Rectal smooth muscle tissue (tissue), 1 donor: ENCODE results near the gene SUGCT.
"Not testable (repeated sequence)": the region's sequence is repeated elsewhere in the genome, so short reads cannot be mapped to it uniquely, and the experiment has no call there.

ENCODE experiments used
- H3K27ac ChIP-seq: one replicate; pipeline ENCODE4 v1.7.0; 2013; ENCODE audit warnings: low read depth, low read length, inconsistent platforms
- H3K27me3 ChIP-seq: one replicate; pipeline ENCODE4 v1.7.0; 2013; ENCODE audit warnings: low read length; ENCODE audit not compliant: control insufficient read depth, insufficient read depth
- H3K36me3 ChIP-seq: one replicate; pipeline ENCODE4 v1.7.0; 2013; ENCODE audit warnings: low read length; ENCODE audit not compliant: control insufficient read depth, insufficient read depth
- H3K4me1 ChIP-seq: one replicate; pipeline ENCODE4 v1.7.0; 2013; ENCODE audit warnings: low read length; ENCODE audit not compliant: control insufficient read depth, insufficient read depth
- H3K4me3 ChIP-seq: one replicate; pipeline ENCODE4 v1.7.0; 2013; ENCODE audit warnings: low read length
- H3K9ac ChIP-seq: one replicate; pipeline ENCODE4 v1.7.0; 2013; ENCODE audit warnings: low read length

SUGCT gene

DNA sequence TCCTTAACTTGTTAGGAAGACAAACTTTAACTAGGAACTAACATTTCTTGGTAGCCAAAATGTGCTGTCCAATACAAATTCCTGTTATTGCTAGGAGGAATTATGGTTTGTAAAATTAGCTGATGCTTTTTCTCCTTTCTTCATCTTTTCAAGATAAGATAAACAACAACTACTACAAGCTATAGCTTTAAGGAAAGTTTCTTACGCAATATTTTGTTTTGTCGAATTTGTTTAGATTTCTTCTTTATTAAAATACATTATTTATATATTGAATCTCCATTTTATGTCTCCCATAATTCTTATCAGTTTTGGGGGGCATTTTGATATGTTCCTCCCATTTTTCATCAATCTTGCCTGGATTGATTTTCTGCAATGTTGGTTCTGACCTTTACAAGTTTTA, 277.5 kb downstream of the SUGCT start:
- Histone ChIP-seq H3K36me3 (no peaks in the 10 kb centered on the region), H3K9ac (no peak overlapping the region), H3K4me3 (no peak overlapping the region), H3K4me1 (no peaks in the 10 kb centered on the region), H3K27me3 (no peaks in the 10 kb centered on the region), H3K27ac (no peak overlapping the region)

DNA sequence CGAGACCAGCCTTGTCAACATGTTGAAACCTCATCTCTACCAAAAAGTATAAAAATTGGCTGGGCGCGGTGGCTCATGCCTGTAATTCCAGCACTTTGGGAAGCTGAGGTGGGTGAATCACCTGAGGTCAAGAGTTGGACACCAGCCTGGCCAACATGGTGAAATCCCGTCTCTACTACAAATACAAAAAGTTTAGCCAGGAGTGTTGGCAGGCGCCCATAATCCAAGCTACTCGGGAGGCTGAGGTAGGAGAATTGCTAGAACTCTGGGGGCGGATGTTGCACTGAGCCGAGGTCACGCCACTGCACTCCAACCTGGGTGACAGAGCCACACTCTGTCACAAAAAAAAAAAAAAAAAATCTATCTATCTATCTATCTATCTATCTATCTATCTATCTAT, 279.9 kb downstream of the SUGCT start:
- H3K27ac ChIP-seq, H3K36me3 ChIP-seq, H3K4me1 ChIP-seq, H3K27me3 ChIP-seq, H3K9ac ChIP-seq, H3K4me3 ChIP-seq: not testable (repeated sequence)

DNA sequence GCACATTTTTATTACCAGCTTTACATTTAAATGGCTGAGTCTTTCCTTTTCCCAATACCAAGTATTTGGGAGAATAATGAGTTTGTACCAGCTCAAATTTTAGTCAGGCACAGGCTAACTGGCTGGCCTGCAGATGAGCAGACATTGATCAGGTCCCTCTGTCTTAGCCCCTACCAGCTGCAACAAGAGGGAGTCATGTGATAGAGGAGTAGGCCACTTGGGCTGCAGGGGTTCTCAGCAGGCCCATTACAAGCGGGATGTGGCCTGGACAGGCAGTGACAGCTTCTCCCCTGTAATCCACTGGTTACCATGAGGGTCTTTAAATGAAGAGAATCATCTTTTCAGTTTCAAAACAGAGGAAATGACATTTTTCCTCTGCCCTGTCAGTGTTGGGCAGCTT, 283.6 kb downstream of the SUGCT start:
- no peaks in the 10 kb centered on the region for H3K27me3 ChIP-seq
- H3K4me3 ChIP-seq: no peak overlapping the region
- H3K36me3 ChIP-seq: no peaks in the 10 kb centered on the region
- H3K4me1 ChIP-seq: no peaks in the 10 kb centered on the region
- H3K27ac ChIP-seq: no peak overlapping the region
- H3K9ac ChIP-seq: no peak overlapping the region

DNA sequence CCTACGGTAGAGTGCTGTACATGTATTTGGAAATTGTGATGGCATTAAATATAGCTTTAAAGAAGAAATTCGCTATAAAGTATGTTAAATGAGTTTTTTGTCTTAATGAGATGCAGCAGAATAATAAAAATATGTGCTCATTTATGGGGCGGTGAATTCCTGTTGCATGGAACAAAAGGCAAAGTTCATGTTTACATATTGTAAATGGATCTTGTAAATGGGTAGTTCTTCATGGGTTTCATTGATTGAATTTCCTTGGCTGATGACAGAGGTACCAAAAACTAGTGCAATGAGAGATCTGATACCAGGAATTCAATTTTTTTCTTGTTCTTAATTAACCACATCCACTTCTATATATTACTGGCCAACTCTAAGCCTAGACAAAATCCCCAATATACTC, 284.2 kb downstream of the SUGCT start:
- H3K4me3 ChIP-seq: no peak overlapping the region
- H3K27ac ChIP-seq: no peak overlapping the region
- no peaks in the 10 kb centered on the region for H3K4me1 ChIP-seq
- H3K36me3 ChIP-seq: no peaks in the 10 kb centered on the region
- H3K9ac ChIP-seq: no peak overlapping the region
- H3K27me3 ChIP-seq: no peaks in the 10 kb centered on the region

DNA sequence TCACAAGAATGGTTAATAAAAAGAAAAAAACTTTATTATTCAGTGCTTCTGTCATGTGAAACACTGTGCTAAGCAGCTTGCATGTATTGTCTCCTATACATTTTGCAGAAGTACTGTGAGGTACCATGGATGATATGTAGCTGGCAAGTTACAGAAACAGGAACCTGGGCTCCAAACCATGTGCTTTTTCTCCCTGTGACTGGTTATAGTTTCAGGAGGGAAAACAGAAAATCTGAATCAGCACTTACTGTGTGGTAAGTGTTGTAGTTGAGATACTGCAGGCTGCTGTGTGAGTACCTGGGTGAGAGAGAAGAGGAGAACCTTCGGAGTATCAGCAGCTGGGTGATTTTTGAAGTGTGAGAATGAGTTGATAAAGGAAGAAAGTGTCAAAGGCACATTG, 285.0 kb downstream of the SUGCT start:
- Histone ChIP-seq H3K36me3 (no peaks in the 10 kb centered on the region), H3K4me1 (no peaks in the 10 kb centered on the region), H3K9ac (no peak overlapping the region), H3K27ac (no peak overlapping the region), H3K4me3 (no peak overlapping the region), H3K27me3 (no peaks in the 10 kb centered on the region)

DNA sequence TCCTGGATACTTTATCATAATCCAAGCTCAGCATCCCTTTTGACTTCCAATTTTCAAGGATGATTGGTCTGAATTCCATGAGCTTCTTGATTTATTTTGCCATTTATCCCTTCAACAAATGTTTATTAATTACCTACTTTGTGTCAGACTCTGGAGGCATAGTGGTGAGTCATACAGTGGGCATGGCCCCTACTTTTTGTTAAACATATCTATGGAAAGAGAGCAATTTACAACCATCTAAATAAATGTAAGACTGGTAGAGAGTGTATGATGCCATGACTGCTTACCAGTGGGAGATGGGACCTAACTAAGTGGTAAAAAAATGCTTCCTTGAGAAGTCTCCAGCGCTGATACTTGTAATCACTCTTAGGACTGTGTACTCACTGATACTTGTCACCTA, 286.6 kb downstream of the SUGCT start:
- Histone ChIP-seq H3K27me3 (no peaks in the 10 kb centered on the region), H3K27ac (no peak overlapping the region), H3K4me1 (no peaks in the 10 kb centered on the region), H3K36me3 (no peaks in the 10 kb centered on the region), H3K4me3 (no peak overlapping the region), H3K9ac (no peak overlapping the region)

DNA sequence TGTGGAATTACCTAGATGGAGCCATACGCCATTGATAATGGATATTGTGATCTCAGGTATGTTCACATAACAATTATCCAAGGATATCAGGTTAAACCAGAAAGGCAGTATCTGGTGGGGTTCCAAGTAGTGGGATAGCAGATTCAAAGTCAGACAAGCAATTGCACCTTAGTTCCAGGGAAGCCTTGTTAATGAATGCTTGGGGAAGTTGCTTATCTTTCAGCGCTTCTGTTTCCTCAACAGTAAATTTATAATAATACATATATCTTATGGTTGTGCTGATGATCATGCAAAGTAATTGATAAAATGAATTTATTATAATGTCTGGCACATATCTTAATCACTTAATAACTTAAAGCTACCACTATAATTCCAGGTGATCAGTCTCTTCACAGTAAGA, 290.9 kb downstream of the SUGCT start:
- H3K27ac ChIP-seq: no peak overlapping the region
- H3K4me1 ChIP-seq: no peaks in the 10 kb centered on the region
- H3K9ac ChIP-seq: no peak overlapping the region
- no peaks in the 10 kb centered on the region for H3K36me3 ChIP-seq
- no peak overlapping the region for H3K4me3 ChIP-seq
- no peaks in the 10 kb centered on the region for H3K27me3 ChIP-seq

DNA sequence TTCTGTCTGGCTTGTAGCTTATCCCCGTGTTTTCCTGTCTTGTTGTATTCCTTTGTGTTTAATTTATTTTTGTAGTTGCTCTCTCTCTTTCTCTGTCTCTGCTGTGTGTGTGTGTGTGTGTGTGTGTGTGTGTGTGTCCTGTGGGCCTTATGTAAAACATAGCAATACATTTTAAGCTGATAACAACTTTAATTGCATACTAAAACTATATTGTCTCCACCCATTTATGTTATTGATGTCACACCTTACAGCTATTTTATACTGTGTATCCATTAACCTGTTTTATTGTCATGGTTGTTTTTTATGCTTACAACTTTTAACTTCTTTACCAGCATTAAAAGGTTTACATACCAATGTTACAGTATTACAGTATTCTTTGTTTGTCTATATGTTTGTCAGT, 293.6 kb downstream of the SUGCT start:
- Histone ChIP-seq H3K4me3 (no peak overlapping the region), H3K27ac (no peak overlapping the region)

DNA sequence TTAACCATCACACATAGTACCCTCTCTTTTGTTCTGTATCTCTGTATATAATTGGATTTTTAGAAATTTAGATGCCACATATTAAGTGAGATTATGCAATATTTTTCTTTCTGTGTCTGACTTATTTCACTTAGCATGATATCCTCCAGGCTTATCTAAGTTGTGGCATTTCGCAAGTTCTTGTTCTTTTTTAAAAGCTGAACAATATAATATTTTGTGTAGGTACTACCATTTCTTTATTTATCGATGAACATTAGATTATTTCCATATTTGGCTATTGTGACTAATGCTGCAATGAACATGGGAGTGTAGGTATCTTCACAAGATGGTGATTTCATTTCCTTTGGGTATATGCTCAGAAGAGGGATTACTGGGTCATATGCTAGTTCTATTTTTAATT, 295.0 kb downstream of the SUGCT start:
- Histone ChIP-seq H3K4me1 (no peaks in the 10 kb centered on the region), H3K4me3 (no peak overlapping the region), H3K9ac (no peak overlapping the region), H3K27me3 (no peaks in the 10 kb centered on the region), H3K27ac (no peak overlapping the region), H3K36me3 (no peaks in the 10 kb centered on the region)

More for the DNA sequence above, 293.6 kb downstream of the SUGCT start:
- H3K4me1 ChIP-seq: no peaks in the 10 kb centered on the region
- H3K36me3 ChIP-seq: no peaks in the 10 kb centered on the region
- no peak overlapping the region for H3K9ac ChIP-seq
- H3K27me3 ChIP-seq: no peaks in the 10 kb centered on the region

DNA sequence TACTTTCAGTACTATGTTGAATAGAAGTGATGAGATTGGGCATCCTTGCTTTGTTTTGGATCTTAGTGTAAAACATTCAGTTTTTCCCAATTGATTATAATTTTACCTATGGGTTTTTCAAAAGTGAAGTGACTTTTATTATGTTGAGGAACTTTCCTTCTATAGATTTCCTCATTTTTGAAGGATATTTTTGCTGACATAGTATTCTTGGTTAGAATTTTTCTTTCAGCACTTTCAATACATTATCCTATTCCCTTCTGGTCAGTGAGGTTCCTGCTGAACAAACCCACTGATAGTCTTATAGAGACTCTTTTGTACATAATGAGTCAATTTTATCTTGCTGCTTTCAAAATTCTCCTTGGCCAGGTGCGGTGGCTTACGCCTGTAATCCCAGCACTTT, 297.2 kb downstream of the SUGCT start:
- Histone ChIP-seq H3K27ac (no peak overlapping the region), H3K36me3 (no peaks in the 10 kb centered on the region), H3K9ac (no peak overlapping the region), H3K4me1 (no peaks in the 10 kb centered on the region), H3K27me3 (no peaks in the 10 kb centered on the region), H3K4me3 (no peak overlapping the region)

DNA sequence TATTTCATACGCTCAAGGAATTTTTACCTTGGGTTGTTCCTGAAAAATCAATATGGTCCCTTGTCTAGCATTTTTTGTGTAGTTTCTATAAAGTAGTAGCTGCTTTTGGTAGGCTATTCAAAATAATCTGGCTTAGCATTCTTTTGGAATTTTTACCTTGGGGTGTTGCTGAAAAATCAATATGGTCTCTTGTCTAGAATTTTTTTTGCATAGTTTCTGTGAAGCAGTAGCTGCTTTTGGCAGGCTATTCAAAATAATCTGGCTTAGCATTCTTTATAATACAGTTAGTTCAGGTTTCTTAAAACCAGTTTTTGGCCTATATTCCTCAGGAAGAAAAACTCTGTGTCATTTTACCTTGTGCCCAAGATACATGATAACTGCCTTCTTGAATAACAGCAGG, 301.9 kb downstream of the SUGCT start:
- no peak overlapping the region for H3K4me3 ChIP-seq
- H3K27me3 ChIP-seq: no peaks in the 10 kb centered on the region
- H3K27ac ChIP-seq: no peak overlapping the region
- H3K9ac ChIP-seq: no peak overlapping the region
- H3K36me3 ChIP-seq: no peaks in the 10 kb centered on the region
- H3K4me1 ChIP-seq: no peaks in the 10 kb centered on the region

DNA sequence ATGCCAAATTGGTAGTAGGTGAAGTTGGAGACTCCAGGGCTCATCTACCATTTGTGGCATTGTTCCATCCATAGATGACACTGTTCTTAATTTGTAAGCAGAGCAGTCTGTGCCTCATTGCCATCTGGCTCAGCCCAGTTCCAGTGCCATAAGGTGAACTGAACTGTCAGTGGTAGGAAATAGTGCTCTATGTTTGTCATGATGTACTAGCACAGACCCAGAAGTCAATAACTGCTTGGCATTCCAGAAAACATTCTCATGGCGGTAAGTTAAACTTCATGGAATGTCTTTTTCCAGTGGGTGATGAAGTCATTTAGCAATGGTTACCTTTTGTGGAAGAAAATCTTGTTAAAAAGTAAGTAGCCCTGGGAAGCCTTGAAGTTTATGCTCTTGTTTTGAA, 302.7 kb downstream of the SUGCT start:
- H3K36me3 ChIP-seq: no peaks in the 10 kb centered on the region
- peak overlapping the region; percentile 51 for H3K27ac ChIP-seq
- H3K4me3 ChIP-seq: no peak overlapping the region
- no peaks in the 10 kb centered on the region for H3K4me1 ChIP-seq
- no peaks in the 10 kb centered on the region for H3K27me3 ChIP-seq
- no peak overlapping the region for H3K9ac ChIP-seq

DNA sequence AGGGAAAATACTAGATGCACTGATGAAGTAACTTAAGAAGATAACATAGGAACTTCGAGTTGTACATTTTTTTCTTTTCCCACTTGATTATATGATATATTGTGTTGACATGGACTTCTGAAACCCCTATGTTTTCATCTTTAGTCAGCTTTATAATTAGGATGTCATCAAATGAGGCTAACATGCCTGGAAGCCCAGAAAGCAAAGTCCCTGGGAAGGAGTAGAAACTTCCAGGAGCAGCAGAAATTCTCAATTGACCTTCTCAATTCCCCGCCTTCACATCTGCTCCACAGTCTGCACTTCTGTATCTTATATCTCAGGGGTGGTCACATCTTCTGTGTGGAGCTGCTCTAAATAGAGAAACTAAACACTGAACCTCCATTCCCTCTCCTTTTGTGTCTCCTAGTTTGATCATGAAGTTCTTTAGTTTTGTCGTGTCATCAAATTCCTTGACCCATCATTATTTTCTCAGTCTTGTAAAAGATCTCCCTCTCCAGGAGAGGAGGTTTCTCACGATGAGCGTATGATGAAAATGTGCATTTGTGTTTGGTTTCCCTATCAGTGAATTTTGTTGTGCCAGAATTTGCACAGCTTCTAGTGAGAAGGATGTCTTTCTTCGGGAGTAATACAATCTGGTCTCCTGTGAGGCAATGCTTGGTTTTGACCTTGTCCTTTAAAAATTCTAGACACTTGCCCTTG, 303.3 kb downstream of the SUGCT start:
- no peak overlapping the region for H3K27ac ChIP-seq
- H3K9ac ChIP-seq: no peak overlapping the region
- H3K27me3 ChIP-seq: no peaks in the 10 kb centered on the region
- no peaks in the 10 kb centered on the region for H3K36me3 ChIP-seq
- H3K4me1 ChIP-seq: no peaks in the 10 kb centered on the region
- H3K4me3 ChIP-seq: no peak overlapping the region
